Measurements from ENCODE around the gene BMP5. TPM values are rescaled to one million over a fixed set of nuclear protein-coding genes. Genes with fewer than 3 reads are reported as not detected.

Gene BMP5
- total and polyA plus RNA-seq, 10 of the 15 experiments (the other 5 are each of a cell fraction or from before 2014, with no cell fraction given): not detected

DNA sequence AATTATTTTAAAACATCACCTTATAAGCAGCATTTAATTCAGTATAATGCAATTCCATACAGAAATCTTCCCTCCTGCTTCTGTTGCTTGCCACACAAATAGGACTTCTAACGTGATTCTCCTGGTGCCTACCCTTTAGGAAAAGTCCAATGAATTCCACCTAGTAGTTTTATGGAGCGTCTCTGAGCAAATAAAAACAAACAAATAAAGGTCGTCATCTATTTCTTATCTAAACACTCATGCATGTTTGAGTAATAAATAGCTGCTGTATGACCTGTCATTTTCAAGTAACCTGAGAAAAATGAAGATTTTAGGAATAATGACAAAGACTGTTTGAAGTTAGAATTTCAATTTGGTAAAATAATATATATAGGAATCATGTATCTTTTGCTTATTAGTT is 102.7 kb downstream of the BMP5 start (continued):
- TF ChIP-seq NKRF (conservative IDR thresholded peaks at IDR 0.05) (no peak), JUND (IDR thresholded peaks at IDR 0.05; ENCODE audit: low read depth, low read length) (no peak)

- Histone ChIP-seq H3K4me1 (ENCODE audit: control insufficient read depth, insufficient read depth, low read length) (no peaks in the 10 kb centered on the region), H3K4me3 (no peak overlapping the region), H2AFZ (ENCODE audit: control insufficient read depth, low read depth, low read length) (no peak overlapping the region), H4K20me1 (ENCODE audit: control insufficient read depth, insufficient read depth) (no peaks in the 10 kb centered on the region), H3K79me2 (ENCODE audit: control insufficient read depth, insufficient read depth, low read length) (no peaks in the 10 kb centered on the region), H3K9ac (ENCODE audit: control insufficient read depth, insufficient read depth, low read length) (no peak overlapping the region), H3K9me3 (replicated peaks; ENCODE audit: control insufficient read depth, insufficient read depth, low read length) (no peaks in the 10 kb centered on the region), H3K27ac (ENCODE audit: control insufficient read depth, insufficient read depth) (no peak overlapping the region), H3K27me3 (replicated peaks in 1 of 2; ENCODE audit: control insufficient read depth in 2 of 2, insufficient read depth in 2 of 2, low read length in 1 of 2) (no peaks in the 10 kb centered on the region), H3K36me3 (ENCODE audit: control insufficient read depth in 2 of 2, insufficient read depth in 2 of 2, low read length in 1 of 2) (no peaks in the 10 kb centered on the region), H3K4me2 (ENCODE audit: control insufficient read depth, insufficient read depth) (no peak overlapping the region)
- intact Hi-C loops (cut with micrococcal nuclease; ENCODE audit: unreplicated experiment) (no loop called here), in situ Hi-C loops (cut with MboI) (no loop called here)
- SMC1A ChIA-PET (ENCODE audit: uncharacterized antibody, unreplicated experiment): no interaction called here
- CTCF ChIA-PET: no interaction called here
- 4% methylated on average over 1 of the region's 1 CpG for WGBS (ENCODE audit: insufficient coverage, insufficient replicate concordance, low lambda C conversion rate, missing lambda C conversion rate)
- FAIRE-seq (no peak), ATAC-seq (no peak), DNase-seq (ENCODE audit: low read depth, low spot score) (no peak)
- BruUV-seq (replicated peaks): no TSS peak
- RAD21 ChIA-PET (ENCODE audit: unreplicated experiment): no interaction called here
- POLR2A ChIA-PET: no interaction called here
- TF ChIP-seq ZNF687 (IDR thresholded peaks at IDR 0.05) (no peak), ZNF274 (IDR thresholded peaks at IDR 0.05; ENCODE audit: insufficient read depth, insufficient read length) (no peak), ATF7 (IDR thresholded peaks at IDR 0.05; ENCODE audit: low read depth) (no peak), SPI1 (IDR thresholded peaks at IDR 0.05; ENCODE audit: borderline replicate concordance, insufficient read depth, low read depth, low read length) (no peak), JUNB (IDR thresholded peaks at IDR 0.05) (no peak), SUZ12 (IDR thresholded peaks at IDR 0.05; ENCODE audit: unreplicated experiment) (no peak), MLLT1 (IDR thresholded peaks at IDR 0.05) (no peak), CBX3 (IDR thresholded peaks at IDR 0.05; ENCODE audit: borderline replicate concordance, low read depth) (no peak), SREBF2 (IDR thresholded peaks at IDR 0.05; ENCODE audit: low read length) (no peak), MEF2A (IDR thresholded peaks at IDR 0.05; ENCODE audit: insufficient read depth, low read depth, low read length) (no peak), NR2F1 (conservative IDR thresholded peaks at IDR 0.05) (no peak), PAX5 (IDR thresholded peaks at IDR 0.05; ENCODE audit: borderline replicate concordance, low read depth, low read length) (no peak), GATAD2B (conservative IDR thresholded peaks at IDR 0.05; ENCODE audit: low read depth) (no peak), ZZZ3 (IDR thresholded peaks at IDR 0.05; ENCODE audit: control insufficient read depth, insufficient read length, low read depth) (no peak)
Observed at GRCh38 chr6:55759536-55759935, 115.9 kb downstream of the BMP5 start.

Measured in GM12878 (cell line).